OCI-M2 (cell line): ENCODE data around the gene CPSF3.

ENCODE experiments used
- DNase-seq: peaks from one replicate; lab custom pipeline; 2025; ENCODE audit not compliant: unreplicated experiment; lab: John Stamatoyannopoulos, UW

The CPSF3 gene

DNA sequence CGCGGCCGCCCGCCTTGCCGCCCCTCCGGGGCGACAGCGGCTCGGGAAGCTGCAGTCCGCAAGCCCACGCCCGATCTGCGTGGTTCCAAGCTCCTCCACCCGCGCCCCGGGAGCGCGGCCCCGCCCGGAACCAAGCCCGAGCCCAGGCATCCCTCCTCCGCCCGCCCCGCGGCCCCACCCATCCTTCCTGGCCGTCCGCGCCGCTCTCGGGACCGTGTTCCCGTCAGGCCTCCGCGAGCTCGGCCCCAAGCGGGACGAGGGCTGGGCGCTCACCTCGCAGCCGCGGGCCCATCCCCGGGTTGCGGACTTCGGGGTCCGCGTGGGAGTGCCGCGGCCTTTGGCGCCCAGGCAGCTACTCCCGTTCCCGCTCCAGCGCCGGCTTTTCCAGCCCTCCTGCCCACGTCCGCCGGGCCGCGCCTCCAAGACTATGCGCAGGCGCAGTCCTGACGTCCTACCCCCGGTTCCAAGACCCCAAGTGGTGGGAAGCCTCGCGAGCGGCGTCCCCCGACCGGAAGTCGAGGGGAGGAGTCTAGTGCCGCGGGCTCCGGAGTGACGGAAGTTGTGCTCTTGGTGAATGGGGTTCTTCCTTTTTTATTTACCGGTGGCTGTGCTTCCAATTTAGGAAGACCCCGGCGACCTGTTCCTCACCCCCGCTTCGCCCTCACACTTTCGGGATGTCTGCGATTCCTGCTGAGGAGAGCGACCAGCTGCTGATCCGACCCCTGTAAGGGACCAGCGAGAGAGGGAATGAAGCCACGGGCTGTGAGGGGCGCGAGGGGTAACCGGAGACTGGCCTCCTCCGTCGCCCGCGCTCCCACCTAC, at the start of gene CPSF3, which contains the start of gene ITGB1BP1:
TSS of gene CPSF3 (plus strand) at position 555 of the 822 bp plus-strand sequence. CDS start at position 675, 120 bp downstream.
TSS of gene ITGB1BP1 (minus strand) at position 429 of the 822 bp plus-strand sequence. CDS start 4,831 bp downstream, outside the sequence.
- DNase-seq = peak; percentile 42

DNA sequence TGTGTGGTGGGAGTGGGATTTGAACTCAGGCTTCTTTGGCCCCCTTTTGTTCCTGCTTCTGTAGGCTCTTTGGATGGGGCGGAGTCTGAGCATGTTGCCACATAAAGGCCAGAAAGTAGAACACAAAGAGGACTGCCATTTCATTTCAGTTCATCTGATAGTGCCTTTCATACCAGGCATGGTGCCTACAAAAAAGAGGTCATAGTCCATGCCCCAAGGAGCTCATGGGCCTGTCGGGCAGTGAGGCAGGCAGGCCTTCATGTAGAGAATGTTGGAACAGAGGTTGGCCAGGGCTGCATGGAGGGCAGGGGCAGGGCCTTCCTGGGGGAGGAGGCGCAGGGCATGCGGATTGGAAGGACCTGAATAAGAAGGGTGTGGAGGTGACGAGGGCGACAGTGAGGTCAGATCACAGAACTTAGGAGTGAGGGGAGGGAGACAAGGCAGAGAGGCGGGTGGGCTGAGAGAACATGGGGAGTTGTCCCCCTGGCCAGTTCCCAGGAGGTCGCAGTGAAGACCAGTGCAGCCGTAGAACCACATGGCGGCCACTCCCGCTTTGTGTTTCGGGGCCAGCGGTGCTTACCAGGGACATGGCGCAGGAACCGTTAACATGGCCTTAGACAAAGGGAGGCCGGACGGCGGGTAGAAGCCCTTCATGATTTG, 49.3 kb upstream of the CPSF3 start:
- DNase-seq = no peak

DNA sequence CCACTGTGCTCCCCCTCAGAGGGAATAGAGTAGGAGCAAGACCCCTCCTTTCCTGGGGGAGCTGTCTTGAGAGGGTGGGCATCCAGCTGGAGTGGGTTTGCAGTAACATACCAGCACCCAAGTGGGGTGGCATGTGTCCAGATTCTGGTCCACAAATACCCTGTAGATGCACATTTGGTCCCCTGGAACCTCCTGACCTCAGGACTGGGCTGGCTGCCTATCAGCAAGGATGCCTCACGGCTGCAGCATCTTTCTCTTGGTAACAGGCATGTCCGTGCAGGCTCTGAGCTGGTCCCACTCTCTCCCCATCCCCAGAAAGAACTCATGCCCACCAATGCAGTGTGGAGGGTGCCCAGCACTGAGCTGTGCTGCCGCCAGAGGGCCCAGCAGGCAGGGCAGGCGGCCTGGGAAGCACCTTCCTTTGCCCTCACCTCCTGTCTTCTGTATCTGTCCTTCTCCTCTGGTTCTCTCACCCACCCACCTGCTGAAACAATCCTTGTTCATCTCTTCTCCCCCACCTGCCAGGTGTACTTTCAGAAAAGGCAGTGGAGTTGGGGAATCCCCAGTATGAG, 47.5 kb upstream of the CPSF3 start:
- no peak for DNase-seq

DNA sequence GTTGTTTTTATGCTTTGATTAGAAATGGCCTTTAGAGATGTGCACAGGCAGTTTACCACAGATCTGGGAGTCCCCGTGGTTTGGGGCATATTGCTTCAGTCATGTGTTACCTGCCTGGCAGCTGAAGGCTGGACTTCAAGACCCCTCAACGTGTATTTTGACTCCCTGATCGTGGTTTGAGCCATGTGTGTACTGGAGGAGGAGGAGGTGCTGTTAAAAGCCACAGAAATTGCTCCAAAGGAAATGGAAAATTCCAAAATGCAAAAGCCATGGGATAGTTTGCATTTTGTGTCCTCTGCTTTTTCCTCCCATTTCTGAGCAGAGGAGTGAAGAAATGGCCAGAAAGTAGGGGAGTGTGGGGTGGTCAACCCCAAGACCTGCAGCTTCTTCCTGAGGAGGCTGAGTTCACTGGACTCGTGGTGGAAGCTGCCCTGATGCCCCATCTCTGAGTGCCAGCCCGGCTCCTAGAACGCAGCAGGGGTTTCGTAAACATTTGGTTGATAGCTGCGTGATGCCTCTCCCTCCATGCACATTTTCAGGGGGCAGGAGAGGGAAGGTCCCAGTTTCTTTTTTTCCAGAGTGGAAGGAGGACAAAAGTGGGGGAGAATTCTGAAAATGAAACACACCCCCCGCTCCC, 45.9 kb upstream of the CPSF3 start:
- no peak for DNase-seq

DNA sequence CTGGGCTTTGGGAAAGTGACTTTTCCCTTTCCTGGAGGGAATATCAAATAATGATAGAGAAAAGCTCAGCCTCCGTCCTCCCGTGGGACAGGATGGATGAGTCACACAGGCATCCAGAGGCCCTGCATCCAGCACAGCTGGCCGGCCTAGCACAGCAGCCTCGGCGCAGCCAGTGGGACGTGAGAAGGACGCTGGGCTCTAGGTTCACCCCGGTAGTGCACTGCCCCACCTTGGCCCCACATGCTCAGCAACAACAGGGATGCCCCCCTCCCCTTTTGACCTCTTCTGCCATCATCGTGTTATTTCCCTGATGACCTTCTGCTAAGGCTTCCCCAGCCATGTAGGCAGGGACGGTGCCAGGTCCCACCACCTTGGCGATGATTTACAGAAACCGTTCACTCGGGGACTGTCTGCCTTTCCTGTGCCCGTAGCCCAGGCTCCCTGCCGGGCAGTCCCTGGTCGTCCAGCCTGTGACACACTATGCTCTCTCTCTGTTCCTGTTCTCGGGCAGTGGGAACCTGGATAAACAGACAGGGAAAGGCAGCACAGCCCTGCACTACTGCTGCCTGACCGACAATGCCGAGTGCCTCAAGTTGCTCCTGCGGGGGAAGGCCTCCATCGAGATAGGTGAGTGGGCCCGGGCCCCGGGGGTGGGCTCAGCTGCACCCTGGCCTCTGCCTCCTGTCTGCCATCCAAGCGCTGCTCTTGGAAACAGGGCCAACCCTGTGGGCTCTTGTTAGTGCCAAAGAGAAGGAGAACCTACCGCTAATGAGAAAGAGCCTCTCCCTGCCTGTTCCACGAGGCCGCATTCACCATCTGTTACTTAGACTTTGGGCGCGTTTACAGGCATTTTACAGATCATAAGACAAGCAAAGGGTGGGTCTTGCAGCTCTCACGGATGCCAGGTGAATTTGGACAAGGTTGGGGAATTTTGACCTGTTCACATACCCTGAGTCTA, 44.7 kb upstream of the CPSF3 start:
- no peak for DNase-seq

DNA sequence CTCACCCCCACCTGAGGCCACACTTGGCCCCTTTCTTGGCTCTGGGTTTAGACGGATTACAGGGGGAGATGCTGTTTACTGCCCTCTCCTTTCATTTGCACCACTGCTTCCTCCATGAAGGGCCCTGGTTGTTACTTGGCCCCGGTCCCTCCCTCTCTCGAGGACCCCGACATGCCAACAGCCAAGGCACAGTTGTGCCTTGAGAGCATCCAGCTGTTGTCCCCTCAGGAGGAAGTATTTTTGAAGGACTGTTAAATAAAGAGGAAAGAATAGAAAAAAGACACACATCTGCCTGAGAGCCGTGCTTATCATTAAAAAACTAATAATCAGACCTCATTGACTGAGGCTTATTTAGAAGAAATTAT, 44.1 kb upstream of the CPSF3 start:
- no peak for DNase-seq

DNA sequence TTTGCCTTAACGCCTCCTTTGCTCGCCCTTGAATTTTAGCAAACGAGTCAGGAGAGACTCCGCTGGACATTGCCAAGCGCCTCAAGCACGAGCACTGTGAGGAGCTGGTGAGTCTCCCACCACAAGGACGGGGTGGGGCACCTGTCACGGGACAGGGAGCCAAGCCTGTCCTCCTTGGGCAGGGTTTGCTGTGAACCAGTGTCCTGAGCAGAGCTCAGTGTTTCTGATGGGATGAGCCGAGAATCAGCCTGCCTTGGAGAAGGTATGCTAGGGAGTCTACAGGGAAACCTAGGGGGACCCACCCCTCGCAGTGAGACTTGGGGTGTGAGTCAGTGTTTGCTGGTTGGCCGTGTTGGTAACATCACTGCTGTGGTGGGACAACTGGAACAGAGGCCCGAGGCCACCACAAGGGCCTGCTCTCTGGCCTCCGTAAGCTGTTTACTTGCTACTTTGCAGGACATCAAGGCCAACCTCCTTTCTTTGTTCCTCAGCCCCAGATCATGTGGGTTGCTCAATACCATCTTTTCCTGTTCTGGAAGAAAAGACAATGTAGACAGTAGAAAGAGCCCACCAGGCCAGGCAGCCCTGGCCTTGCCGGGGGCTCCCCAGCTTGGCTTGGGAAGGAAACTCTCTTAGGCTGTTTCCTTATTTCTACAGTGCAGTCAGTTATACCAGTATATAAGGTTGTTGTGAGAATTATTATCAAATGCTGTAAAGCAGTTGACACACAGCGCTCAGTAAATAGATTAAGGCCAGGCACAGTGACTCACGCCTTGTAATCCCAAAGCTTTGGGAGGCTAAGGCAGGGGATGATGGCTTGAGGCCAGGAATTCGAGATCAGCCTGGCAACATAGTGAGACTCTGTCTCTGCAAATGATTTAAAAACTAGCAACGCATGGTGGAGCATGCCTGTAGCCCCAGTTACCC, 42.5 kb upstream of the CPSF3 start:
- DNase-seq = no peak

DNA sequence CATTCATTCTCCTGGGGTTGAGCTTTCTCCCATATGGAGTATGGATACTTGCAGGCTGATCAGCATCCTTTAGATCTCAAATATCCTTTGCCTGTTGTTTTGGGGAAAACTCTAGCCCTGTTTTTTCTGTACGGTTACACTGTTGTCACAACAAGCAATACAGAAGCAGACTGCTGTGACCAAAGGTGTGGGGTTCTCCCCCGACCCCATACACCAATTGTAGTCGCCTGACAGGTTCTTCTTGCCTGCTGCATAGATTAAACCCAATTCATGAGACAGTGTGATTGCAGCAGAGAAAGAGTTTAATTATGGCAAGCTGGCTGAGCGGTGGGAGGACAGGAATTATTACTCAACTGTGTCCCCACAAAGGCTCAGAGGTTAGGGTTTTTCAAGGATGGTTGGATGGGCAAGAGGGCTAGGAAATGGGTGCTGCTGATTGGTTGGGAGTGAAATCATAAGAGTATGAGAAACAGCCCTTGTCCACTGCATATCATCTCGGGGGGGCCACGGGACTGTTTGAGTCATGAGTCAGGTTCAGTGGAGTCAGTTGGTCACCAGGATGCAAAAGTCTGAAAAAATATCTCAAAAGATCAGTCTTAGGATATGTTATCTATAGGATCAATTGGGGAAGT, 40.7 kb upstream of the CPSF3 start:
- no peak for DNase-seq

DNA sequence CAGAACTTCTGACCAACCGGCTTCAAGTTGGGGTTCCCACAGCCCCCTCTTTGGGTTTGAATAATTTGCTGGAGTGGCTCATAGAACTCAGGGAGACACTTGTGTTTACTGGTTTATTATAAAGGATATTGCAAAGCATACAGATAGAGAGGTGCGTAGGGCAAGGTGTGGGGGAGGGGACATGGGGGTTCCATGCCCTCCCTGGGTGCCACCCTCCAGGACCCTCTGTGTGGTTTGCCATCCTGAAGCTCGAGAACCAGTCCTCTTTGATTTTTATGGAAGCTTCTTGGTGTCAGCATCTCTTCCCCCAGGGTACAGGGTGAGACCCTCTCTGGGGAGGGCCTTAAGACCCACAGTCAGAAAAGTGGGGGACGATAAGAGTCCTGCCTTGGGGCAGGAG, 38.9 kb upstream of the CPSF3 start:
- no peak for DNase-seq

DNA sequence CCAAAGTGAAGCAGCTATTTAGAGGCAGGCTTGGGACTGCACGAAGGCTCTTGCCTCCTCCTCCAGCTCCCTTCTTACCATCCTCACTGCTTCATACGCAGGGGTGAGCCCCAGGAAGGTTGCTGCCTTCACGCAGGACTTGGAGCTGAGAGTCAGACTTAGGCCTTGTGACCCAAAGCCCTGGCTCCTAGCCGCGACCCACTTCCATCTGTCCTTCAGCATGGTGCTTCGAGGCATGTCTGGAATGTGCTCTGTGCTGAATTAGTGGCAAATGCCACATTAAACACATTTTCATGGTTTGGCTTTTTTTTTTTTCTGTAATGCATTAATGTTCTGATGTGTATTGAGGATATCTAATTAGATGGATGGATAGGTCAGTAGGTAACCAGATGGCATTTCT, 37.6 kb upstream of the CPSF3 start:
- DNase-seq = no peak

DNA sequence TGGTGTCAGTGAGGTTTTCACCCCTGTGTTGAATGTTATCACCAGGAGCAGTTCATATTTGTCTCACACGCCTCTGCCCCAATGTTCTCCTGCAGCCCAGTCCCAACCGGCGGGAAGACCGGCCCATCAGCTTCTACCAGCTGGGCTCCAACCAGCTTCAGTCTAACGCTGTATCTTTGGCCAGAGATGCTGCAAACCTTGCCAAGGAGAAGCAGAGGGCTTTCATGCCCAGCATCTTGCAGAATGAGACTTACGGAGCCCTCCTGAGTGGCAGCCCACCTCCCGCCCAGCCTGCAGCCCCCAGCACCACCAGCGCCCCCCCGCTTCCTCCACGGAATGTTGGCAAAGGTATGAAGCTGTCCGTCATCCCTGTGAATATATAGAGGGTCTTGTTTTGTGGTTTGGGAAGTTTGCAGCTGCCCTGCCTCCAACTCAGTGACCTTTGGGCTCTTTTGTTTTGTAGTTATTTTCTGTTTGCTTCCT, 35.2 kb upstream of the CPSF3 start:
- no peak for DNase-seq

DNA sequence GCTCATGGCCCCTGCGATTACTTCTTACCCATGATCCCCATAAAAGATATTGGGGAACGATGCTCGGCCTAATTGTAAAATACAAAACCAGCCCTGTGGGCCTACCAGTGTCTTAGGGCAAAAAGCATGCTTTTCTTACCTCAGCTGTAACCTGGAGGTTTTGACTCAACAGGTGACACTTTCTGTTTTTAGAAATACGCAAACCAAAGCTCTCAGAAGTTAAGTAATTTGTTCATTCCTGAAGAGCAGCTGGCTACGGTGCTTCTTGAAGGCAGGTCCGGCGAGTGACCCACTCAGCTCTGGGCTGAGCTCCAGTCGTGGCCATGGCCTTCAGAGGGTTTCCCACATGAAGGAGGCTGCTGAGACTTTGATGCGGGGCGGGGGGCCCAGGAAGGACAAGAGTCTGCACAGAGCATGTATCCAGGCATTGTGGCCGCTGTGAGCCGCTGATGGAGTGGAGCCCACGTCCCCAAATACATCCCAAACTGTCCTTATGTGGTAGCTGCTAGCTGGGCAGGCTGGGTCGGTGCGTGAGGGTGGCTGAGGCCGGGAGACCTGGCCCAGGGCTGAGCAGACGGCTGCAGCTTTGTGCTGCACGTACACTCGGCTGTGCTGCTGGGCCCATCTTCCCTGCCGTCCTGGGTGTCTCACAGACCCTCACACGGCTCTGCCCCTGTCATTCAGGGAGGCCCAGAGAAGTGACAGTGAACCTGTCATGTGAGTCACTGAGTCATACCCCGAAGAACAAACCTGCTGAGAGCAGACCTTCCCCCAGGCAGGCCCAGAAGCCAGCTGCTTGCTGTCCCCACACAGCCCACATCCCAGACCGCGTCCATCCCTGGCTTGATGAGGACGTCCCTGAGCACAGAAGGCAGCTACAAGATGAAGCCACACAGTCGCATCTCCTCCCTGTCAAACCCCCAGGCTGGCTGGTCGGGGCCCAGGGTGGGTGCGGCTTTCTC, 34.2 kb upstream of the CPSF3 start:
- no peak for DNase-seq

DNA sequence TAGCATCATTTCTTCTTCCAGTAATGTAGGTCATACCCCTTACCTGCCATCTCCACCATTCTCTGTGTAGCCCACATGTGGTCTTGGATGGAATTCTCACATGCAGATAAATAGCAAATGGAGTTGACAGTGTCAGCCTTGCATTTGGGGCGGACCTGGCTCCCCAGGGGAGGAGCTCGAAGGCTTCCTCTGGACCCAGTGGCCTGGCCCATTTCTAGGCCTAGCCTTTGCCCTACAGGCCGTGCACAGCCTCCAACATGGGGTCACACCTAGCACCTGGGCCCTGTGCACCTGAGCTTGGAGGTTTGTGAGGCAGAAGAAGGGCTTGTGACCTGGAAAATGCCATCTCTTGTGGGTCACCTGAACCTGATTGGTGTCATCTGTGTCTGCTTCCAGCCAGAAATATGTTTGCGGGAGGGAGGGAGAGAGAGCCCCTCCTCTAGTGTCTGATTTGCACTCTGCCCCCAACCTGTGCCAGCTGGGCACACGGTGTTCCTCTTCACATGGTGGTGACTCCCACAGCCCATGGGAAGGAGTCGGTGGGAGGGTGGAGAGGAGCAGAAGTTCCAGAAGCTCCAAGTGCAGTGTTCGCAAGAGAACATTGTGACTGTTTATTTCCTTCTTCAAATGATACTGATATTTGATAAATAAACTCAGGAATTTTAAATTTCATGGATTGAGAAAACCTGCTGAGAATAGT, 33.2 kb upstream of the CPSF3 start:
- no peak for DNase-seq

DNA sequence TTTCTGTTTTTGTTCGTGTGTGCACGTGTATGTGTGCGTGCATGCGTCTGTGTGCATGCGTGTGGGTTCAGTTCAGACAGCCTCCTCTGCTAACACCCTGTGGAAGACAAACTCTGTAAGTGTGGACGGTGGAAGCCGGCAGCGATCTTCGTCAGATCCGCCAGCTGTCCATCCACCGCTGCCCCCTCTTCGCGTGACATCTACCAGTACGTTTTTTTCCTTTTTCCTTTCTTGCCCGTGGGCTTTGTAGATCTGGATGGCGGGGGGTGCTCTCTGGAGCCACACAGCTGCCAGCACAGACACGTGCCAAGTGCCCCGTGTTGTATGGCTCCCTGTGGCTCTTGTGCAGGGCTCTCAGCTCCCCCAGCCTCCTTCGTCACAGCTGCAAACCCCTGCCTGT, 32.5 kb upstream of the CPSF3 start:
- no peak for DNase-seq

DNA sequence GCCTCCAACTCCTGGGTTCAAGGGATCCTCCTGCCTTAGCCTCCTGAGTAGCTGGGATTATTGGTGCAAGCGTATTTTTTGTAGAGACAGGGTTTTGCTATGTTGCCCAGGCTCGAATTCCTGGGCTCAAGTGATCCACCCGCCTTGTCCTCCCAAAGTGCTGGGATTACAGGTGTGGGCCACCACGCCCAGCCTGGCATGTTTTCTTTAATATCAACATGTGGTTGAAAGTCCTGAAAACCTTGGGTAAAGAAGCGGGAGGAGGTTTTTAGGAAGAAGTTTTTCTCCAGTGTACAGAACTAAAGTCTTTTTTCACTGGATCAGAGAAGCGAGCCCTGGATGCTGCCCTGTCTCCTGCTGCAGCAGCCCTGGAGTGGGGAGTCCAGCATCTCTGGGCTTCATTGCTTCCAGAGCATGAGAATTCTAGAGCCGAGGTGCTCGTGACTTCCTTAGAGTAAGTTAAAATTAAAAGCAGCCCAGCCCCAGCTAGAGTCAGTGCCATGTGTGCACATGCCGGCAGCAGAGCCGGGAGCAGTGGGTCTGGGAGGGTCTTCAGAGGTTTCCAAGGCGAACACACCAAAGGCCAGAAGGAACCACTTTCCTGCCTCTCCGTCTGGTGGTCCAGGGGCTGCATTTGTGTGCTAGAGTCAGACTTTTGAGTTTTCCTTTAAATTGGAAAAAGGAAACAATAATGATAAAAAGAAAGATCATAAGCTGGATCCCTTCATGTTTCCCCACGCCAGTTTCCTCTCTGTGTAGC, 31.3 kb upstream of the CPSF3 start:
- DNase-seq = no peak
